Activated CD4-positive, CD25-positive, alpha-beta regulatory T cell treated with anti-CD3 and anti-CD28 coated beads, Interleukin-2, amount 50 U/mL, for 16 hours (primary cell): ENCODE data around the gene EME2.
"Not testable (repeated sequence)": the region's sequence is repeated elsewhere in the genome, so short reads cannot be mapped to it uniquely, and the experiment has no call there.

Experiments used
- DNase-seq: peaks from one replicate; pipeline ENCODE4 v3.0.0-alpha.2; 2020; ENCODE audit warnings: low read depth, low spot score

The EME2 gene, protein sequence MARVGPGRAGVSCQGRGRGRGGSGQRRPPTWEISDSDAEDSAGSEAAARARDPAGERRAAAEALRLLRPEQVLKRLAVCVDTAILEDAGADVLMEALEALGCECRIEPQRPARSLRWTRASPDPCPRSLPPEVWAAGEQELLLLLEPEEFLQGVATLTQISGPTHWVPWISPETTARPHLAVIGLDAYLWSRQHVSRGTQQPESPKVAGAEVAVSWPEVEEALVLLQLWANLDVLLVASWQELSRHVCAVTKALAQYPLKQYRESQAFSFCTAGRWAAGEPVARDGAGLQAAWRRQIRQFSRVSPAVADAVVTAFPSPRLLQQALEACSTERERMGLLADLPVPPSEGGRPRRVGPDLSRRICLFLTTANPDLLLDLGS

DNA sequence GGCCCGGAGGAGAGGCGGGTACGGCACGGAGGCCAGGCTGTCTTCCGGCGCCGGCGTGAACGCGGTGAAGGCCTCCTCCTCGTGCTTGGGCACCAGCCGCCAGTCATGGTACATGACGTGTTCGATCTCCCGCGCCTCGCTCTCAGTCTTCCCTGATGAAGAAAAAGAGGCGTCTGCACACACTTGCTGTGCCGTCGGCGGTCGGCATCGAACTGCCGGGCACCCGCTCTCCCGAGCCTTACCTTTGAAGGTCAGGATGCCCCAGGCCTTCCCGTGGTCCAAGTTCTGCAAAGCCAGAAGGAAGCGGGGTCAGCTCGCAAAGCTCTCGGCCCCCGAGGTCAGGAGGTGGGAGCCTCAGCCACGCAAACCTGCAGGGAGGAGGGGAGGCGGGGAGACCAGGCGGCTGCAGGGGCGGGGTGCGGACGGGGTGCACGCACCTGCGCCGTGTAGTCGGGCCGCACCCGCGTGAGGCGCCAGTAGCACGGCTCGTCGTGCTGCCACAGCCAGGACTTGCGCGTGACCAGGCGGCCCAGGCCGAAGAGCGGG is at the start of gene EME2:
Gene EME2 (plus strand): TSS at position 449 of the 546 bp plus-strand sequence. CDS start 418 bp downstream, outside the sequence.
- no peak for DNase-seq

DNA sequence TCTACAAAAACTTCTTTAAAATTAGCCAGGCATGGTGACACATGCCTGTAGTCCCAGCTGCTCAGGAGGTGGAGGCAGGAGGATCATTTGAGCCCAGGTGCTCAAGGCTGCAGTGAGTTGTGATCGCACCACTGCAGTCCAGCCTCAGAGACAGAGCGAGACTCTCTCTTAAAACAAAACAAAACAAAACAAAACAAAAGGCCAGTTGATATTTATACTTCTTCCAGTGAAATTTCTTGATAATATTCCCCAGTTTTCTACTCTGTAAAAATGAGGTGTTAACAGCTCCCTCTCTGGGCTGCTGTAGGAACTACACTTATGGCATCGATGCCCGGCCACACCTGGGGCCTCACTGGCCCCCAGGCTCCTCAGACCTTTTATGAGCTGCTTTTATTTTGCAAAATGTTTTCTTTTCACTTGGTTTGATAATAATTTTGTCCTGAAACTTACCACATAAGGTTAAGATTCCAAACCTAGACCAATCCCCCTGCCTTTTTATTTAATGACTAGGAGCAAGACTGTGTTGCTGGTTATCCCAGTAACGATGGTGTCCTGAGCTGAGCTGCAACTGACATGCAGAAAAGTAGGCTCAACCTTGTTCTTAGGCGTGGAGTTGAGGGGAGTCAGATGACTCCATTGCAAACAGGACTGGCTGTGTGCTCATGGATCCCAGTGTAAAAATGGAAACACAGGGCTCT is 49.0 kb upstream of the EME2 start:
- no peak for DNase-seq

DNA sequence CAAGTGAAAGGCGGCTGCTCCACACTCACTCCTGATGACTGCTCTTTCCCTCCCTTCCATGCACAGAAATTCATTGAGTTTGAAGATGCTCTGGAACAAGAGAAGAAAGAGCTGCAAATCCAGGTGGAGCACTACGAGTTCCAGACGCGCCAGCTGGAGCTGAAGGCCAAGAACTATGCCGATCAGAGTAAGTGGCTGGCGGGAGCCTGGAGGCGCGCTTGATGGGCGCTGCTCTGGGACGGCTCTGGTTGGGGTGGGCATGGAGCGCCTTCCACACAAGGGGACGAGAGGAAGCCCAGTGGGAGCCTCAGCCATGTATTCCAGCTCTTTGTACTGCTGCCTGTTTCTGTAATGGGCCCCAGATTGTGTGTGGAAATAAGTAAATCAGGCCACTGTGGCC is 48.1 kb upstream of the EME2 start:
- no peak for DNase-seq

DNA sequence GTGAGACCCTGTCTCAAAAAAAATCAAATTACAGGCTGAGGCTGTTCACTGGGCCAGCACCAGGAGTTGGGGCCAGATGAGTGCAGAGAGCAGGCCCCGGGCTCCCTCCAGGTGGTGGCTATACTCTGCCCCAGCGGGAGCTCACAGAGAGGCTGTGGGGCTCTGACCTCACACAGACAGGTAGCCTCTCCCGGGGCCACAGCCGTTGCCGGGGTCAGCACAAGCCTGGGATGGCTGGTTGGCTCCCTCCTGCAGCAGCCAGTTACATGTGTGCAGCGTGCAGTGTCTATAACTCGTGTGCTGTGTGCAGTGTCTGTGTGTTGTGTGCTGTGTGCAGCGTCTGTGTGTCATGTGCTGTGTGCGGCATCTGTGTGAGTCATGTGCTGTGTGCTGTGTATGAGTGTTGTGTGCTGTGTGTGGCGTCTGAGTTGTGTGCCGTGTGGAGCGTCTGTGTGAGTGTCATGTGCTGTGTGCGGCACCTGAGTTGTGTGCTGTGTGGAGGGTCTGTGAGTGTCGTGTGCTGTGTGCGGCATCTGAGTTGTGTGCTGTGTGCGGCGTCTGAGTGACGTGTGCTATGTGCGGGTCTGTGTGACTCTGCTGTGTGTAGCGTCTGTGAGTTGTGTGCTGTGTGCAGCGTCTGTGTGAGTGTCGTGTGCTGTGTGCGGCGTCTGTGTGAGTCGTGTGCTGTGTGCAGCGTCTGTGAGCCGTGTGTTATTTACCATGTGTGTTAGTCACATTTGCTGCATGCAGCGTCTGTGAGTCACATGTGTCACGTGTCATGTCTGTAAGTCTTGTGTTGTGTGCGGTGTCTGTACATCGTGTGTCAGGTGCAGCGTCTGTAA is 45.7 kb upstream of the EME2 start:
- DNase-seq: no peak

DNA sequence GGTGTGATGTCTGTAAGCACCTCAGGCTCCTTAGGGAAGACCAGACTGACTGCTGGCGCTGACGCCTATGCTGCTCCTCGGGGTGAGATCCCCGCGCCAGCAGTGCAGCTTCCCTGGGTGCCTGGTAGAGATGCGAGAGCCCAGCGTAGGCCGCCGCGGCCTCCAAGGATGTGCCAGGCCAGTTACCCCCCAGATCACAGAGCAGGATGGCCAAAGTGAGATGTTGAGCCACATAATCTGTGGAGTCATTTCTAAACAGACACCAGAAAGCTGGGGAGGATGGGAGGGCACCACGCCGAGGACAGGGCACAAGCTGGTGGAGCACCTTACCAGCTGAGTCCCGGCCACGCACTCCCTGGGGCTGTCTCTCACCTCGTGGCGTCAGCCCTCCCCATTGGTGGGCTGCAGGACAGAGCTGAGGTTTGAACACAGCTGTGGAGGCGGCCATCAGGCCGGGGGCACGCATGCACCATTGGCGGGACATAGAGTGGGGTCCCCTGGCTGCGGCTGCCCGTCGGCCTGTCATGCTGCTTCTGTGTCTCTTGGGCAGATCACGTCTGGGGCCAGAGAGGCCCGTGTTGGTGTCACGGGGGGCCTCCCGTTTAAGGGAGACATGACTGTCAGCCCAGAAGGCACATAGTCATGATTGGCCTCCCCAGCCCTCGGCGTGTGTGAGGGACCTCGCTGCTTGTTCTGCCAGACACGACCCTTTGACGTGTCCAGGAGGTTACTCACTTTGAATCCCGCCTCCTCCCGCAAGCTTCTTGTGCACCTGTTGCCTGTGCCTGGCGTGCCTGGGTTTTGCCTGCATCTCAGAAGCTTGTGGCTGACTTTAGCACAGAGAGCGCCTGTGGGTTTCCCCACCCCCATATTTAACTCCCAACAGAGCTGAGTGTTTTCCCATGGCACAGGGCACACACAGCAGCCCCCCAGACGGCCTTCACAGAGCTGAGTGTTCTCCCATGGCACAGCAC is 44.7 kb upstream of the EME2 start:
- DNase-seq: no peak

DNA sequence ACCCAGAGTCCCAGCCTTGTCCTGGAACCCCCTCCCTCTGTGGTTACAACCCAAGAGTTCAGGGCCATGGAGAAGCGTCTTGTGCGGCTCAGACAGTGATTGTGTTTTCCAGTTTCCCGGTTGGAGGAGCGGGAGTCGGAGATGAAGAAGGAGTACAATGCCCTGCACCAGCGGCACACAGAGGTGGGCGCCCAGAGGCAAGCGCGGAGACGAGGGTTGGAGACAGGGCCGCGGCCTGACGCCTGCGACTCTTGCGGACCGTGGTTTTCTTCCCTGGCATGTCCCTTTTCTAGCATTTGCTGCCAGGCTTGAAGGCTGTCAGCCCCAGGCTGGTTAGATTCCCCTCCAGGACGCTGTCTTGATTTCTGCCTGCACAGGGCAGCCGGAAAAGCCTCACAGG is 43.6 kb upstream of the EME2 start:
- DNase-seq: no peak

DNA sequence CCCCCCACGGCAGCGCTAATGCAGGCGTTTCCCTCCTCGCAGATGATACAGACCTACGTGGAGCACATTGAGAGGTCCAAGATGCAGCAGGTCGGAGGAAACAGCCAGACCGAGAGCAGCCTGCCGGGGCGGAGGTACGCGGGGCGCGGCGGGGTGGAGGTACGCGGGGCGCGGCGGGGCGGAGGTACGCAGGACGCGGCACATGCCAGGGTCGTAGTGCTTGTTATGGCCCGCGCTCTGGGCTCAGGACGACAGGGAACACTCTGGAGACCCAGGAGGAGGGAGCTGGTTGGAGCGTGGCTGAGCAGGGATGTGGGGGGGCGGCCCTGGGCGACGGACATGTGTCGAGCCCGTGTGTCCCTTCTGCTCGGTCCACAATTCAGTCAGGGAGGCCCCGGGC is 43.2 kb upstream of the EME2 start:
- no peak for DNase-seq

DNA sequence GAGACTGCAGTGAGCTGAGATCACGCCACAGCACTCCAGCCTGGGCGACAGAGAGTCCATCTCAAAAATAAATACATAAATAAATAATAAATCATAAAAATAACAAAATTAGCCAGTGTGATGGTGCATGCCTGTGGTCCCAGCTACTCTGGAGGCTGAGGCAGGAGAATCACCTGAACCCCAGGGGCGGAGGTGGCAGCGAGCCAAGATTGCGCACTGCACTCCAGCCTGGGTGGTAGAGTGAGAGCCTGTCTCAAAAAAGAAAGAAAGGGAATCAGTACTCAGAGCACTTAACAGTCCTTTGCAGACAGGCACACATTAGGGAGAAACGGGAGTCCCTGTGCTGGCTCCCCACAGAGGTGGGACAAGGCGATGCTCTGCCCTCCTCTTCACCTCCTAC is 41.5 kb upstream of the EME2 start:
- DNase-seq: no peak

DNA sequence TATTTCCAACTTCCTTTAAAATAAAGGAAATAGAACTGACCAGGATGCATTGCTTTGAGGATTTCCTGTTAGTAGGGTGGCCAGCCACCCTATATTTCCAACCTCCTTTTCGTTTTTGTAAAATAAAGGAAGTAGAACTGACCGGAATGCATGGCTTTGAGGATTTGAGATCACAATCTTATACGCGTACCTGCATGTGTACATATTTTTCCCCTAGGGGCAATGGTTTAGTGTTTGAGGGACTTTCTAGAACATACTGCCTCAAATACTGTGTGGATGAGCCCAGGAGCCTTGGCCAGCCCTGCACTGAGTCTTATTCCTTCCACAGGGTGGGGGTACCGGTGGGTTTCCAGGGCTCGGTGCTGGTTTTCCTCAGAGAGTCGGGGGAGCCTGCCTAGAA is 41.0 kb upstream of the EME2 start:
- no peak for DNase-seq

DNA sequence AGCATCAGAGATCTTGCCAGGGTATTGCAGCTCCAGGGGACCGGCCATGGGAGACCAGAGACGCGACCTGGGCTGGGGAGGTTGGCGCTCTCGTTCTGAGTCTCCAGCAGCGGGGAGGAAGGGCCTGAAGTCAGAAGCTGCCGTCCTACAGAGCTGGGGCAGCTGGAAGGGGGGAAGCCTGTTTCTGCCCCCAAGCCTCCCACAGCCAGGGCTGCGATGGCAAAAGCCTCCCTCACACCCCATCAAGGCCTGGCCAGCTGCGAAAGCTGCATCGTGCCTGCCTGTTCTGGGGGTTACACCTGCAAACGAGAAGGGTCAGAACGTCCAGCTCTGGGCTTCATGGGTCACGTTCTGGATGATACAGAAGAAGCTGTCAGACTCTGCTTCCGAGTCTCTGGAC is 40.5 kb upstream of the EME2 start:
- no peak for DNase-seq

DNA sequence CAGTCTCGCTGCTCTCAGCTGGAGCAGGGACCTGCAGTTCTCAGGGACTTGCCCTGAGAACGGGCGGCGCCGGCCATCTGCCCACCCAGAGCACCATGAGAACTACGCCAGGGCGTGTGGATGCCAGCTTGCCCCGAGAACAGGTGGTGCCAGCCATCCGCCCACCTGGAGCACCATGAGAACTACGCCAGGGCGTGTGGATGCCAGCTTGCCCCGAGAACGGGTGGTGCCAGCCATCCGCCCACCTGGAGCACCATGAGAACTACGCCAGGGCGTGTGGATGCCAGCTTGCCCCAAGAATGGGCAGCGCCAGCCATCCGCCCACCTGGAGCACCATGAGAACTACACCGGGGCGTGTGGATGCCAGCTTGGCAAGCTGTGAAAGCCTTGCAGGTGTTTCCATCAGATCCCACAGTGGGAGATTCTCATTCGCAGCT is 40.0 kb upstream of the EME2 start:
- not testable (repeated sequence) for DNase-seq

DNA sequence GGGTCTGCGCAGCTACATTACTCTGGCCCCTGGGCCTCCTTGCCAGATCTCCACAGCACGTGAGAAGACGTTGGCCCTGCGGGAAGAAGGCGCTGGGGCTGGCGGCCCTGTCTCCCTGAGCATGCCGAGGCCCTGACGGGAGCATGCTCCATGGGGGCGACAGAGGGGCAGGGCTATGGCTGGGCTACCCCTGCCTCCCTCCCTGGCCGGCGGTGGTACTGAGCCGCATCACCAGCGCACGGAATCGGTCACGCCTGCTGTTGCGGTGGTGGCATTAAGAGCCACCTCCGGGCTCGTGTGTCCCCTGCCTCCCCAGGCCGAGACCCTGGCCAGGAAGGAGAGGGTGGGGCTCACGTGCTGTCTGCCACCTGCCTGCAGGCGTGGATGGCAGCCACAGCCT is 38.5 kb upstream of the EME2 start:
- DNase-seq: no peak

DNA sequence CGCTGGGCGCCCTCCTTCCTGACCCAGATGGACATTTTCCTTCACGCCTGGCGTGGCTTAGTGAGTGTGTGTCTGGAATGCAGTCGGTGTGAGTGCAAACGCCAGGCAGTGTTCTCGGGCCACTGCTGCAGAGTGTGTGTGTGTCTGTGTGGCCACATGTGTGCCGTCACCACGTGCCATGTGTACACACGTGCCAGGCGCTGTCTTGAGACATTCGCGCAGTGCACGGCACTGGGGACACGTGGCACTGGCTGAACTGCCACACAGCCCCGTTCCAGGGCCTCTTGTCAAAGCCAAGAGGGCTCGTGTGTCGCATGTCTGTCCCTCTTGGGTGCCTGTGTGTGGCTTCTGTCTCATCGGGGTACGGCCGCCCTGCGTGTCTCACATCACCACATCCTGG is 37.8 kb upstream of the EME2 start:
- no peak for DNase-seq

DNA sequence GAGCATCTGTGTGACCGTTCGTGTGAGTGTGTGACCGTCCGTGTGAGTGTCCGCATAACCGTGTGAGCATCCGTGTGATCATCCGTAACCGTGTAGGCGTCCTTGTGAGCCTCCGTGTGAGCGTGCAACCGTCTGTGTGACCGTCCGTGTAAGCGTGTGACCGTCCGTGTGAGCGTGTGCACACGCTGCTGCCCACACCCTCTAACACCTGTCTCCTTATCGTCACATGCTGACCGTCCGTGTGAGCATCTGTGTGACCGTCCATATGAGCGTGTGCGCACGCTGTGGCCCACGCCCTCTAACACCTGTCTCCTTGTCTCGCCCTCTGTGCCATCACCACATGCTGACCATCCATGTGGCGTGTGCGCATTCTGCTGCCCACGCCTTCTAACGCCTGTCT is 32.4 kb upstream of the EME2 start:
- DNase-seq: no peak

DNA sequence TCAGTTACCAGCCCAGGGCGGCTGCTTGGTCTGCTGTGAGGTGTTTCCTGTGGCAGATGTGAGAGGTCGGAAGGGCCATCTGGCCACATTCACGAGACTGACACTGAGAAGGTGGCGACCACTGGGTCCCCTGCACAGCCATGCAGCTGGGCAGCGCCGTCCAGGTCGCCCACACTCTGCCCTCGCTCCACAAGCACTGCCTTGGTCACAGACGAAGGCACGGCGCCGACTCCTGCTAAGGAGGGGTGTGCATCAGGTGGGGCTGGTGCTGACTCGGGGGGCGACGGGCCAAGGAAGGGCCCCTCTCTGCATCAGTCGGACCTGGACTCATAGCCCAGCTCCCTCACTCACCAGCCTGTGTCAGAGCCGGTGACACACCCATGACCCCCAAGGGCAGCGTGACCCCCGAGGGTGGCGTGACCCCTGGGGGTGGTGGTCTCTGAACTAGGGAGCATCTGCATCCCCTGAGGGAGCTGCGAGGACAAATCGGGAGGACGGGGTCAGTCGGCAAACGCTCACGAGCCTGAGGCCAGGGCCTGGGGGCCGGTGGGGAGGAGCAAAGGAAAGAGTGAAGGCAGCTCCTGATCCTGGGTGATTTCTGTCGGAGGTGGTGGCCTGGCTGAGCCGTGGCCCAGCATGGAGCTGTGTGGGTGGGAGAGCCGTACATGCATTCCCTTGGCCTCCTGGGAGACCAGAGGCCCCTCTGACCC is 31.7 kb upstream of the EME2 start:
- no peak for DNase-seq

DNA sequence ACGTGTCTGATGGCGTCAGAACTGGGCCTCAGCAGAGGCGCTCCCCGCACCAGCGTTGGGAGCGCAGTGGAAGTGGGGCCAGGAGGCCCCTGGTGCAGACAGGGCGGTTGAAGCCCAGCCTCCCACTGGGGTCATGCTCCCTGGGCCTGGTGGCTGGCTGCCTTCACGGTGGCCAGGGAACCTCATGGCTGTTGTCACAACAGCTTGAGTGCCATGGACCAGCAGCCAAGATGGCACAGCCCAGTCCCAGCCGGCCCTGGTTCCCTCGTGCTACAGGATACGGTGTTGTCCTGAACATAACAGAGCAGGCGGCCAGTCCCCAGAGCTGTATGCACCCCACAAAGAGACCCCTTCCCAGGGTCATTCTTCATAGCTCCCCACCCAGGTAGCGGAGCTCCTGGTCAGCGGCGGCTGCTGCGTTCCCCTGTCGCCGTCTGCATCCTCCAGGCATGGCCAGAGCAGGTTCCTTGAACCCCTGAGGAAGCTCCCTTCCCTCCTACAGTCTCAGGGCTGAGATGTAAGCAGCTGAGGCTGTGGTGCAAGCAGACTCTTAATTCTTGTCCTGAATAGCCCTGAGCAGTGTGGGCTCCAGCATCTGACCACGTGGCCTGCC is 31.0 kb upstream of the EME2 start:
- no peak for DNase-seq

DNA sequence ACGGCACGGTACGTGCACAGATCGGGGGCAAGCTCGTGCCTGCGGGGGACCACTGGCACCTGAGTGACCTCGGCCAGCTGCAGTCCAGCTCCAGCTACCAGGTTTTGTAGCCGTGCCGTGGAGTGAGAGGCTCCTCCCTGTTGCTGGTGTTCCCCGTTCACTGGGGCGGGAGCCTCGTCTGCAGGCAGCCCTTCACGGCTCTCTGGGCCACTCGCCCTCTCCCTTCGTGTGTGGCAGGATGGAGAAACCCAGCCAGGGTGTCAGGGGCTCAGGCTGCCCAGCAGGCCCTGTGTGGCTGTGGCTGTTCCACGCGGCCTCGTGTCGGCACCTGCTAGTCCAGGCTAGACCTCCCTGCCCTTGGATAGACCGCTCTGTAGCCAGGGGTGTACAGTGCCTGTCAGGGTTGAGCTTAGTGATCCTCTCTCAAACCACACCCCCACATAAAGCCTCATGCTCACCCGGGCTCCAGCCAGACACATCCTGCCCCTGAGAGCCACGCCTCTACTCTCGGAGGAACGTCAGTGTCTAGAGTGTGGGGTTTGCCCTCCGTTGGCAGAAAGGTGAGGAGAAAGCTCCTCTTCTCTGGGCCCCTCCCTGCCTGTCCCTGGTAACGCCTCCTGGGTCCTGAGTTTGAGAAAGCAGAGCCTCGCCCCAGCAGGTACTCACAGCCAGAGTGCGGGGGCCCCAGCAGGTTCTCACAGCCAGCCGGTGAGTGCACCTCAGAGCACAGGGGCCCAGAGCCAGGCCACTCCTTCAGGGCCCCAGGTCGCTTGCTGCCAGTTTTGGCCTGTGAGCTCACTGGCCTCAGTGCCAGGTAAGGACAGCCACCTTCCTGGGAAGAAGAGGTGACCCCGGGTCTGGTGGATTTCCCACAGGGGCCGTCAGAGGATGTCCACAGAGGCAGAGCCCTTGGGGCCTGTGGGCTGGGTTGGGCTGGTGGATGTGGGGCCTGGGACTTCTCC is 29.0 kb upstream of the EME2 start:
- no peak for DNase-seq

DNA sequence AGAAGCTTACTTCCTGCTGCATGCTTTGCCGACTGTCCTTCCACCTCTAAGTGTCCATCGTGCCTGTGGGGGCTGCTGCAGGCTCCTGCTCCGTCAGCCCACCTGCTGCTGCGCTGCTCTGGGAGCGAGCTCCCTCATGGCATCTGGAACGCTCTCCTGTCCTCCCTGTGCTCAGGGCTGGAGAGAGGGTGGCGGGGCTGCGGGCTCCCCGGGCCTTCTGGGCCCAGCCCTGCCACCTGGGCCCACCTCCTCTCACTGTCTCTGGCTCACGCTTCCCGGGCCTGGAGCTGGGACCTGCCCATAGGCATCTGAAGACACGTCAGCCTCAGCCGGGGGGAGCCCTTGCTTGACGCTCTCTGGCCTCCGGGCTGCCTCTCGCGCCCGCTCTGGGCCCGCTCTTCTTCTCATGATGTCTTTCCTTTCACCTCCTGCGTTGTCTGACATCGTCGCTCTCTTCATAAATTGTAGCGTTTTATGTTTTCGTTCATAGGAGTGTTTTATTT is 28.2 kb upstream of the EME2 start:
- no peak for DNase-seq
